22Rv1 (cell line): ENCODE measurements around the gene DPP6.

Experiments used
- CTCF ChIP-seq: fragments of 450-650 bp; IDR thresholded peaks from 2 replicates; pipeline ENCODE4 v1.5.1; 2017; ENCODE audit warnings: mild to moderate bottlenecking
- ZFX ChIP-seq: fragments of 450-650 bp; IDR thresholded peaks from 2 replicates; pipeline ENCODE4 v1.6.1; 2017; ENCODE audit warnings: antibody characterized with exemption, borderline replicate concordance

- TF ChIP-seq CTCF, result no peak
- TF ChIP-seq ZFX, result no peak
Measured at GRCh38 chr7:154183946-154184345, 131.7 kb downstream of the DPP6 start.
